Psoas muscle (tissue), 8 donors: ENCODE results near the gene ACOXL. TPM values are rescaled to one million over a fixed set of nuclear protein-coding genes. Genes with fewer than 3 reads are reported as not detected.

Experiments used
- ATAC-seq, 4 donors: fragments of 200-7000 bp; cut with Tn5 transposase; one replicate each; pipeline ENCODE4 v1.9.1; 2020; ENCODE audit warnings: moderate library complexity in 3 of 4, mild to moderate bottlenecking in 2 of 4
- DNase-seq, 2 donors: peaks; one replicate each; pipeline ENCODE4 v3.0.0-alpha.2; 2020
- H3K27ac ChIP-seq: fragments of 200-600 bp; one replicate; pipeline ENCODE4 v1.8.0; 2022
- H3K27me3 ChIP-seq, 3 donors: fragments of 200-600 bp in 1 of 3; one replicate each; pipeline versions ENCODE4 v1.6.1 to v1.8.0; 2013 to 2022; ENCODE audit warnings: low read length in 2 of 3, mild to moderate bottlenecking in 2 of 3, moderate library complexity in 1 of 3; ENCODE audit not compliant: insufficient read depth in 3 of 3
- H3K36me3 ChIP-seq, 2 donors: fragments of 200-600 bp in 1 of 2; one replicate each; pipeline versions ENCODE4 v1.6.1 to v1.8.0; 2013 to 2022; ENCODE audit warnings: low read depth in 1 of 2, mild to moderate bottlenecking in 1 of 2, moderate library complexity in 1 of 2; ENCODE audit not compliant: insufficient read depth in 1 of 2
- H3K4me1 ChIP-seq: fragments of 200-600 bp; one replicate; pipeline ENCODE4 v1.8.0; 2022
- H3K4me3 ChIP-seq: fragments of 200-600 bp; one replicate; pipeline ENCODE4 v1.8.0; 2022; ENCODE audit warnings: mild to moderate bottlenecking
- H3K9me3 ChIP-seq: fragments of 200-600 bp; one replicate; pipeline ENCODE4 v1.8.0; 2022
- WGBS, 3 donors: extraction: QIAGEN DNeasy Blood & Tissue Kit; methylation state at CpG; one replicate each; pipeline versions ENCODE4 v1.1.6 to v1.1.7; 2013; 5-methylcytosine and 5-hydroxymethylcytosine counted together
- intact Hi-C, 2 donors: fragments of 100-400 bp; cut with DNase I; formaldehyde crosslinking; loops; one replicate each; pipeline versions ENCODE4 v1.11.0 to v1.14.2; 2022
- polyA plus RNA-seq, 3 donors: library from polyadenylated mRNA; stranded (reverse); fragments of 200-250 nt; gene quantifications; one replicate each; pipeline ENCODE4 v1.2.3, GENCODE V29; 2013
- total RNA-seq, 4 donors: library from RNA; stranded (reverse); fragmentation: NEBNext Ultra II Directional in 2 of 4; extraction: Animal tissue kit (Norgen Biotek cat#: 25700) in 2 of 4; gene quantifications; one replicate each; pipeline versions ENCODE4 v1.2.1 to v1.2.4, GENCODE V29; 2021 to 2023
- TF ChIP-seq, protein P1 (sequence below): fragments of 200-600 bp; IDR thresholded peaks from one replicate; pipeline ENCODE4 v1.8.0; 2022; ENCODE audit warnings: antibody characterized with exemption
- donor health status: healthy with polysubstance abuse.
- donor health status: DM: no; HTN: no; CAD: no; lungs with moderate emphysema.
- donor health status: Bipolar disorder and iron deficiency.
- donor health status: healthy.
- donor health status: DM: yes; HTN: yes; CAD: no.
- donor health status: DM: no; HTN: no; CAD: no.
- donor health status: DM: no; HTN: no; CAD: no.
- donor health status: DM: yes; HTN: yes; CAD: no.

The ACOXL gene
- total and polyA plus RNA-seq, 7 donors, result 0.01 TPM; not detected in 6

DNA sequence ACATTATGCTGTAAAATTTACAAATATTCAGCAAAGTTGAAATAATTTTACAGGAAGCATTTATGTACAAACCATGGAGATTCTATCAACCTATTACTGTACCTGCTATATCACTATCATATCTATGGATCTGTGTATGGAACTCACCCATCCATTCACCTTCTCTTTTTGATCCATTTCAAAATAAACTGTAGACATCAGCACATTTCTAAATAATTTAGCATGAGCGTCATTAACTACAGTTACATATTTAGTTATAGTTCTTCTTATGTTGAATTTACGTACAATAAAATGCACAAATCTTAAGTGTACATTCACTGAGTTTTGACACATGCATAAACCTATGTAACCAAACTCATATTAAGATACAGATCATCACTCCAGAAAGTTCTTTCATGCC lies 260.5 kb downstream of the ACOXL start:
- no peak for ATAC-seq
- WGBS, 3 donors, result 94 to 97% (median 96%) methylated on average over 2 of the region's 2 CpGs
- no peaks in the 10 kb centered on the region for H3K4me1 ChIP-seq

DNA sequence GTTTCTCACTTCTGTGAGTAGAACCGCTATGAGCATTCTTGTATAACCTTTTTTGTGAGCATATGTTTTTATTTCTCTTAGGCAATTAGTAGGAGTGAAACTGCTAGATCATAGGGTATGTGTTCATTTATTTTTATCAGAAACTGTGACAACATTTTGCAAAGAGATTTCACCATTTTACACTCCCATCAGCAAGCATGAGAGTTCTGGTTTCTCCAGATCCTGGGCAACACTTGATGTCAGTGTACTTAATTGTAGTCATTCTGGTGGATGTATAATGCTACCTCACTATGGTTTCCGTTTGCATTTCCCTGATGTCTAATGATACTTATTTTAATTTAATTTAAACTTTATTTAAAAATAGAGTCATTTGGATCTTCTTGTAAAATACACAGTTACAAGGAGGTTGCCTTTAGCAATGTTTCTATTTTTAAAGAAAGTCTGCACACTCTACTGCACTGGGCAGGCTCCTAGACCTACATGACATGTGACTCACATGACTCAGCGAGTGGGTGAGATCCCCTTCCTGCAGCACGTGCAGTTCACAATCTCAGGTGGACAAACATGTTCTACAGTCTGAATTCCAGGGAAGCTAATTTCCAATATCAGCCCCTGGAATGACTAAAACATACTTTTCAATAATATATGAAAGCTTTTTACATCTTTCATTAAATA lies 261.3 kb downstream of the ACOXL start:
- no peak overlapping the region for H3K27ac ChIP-seq
- TF ChIP-seq, protein P1, sequence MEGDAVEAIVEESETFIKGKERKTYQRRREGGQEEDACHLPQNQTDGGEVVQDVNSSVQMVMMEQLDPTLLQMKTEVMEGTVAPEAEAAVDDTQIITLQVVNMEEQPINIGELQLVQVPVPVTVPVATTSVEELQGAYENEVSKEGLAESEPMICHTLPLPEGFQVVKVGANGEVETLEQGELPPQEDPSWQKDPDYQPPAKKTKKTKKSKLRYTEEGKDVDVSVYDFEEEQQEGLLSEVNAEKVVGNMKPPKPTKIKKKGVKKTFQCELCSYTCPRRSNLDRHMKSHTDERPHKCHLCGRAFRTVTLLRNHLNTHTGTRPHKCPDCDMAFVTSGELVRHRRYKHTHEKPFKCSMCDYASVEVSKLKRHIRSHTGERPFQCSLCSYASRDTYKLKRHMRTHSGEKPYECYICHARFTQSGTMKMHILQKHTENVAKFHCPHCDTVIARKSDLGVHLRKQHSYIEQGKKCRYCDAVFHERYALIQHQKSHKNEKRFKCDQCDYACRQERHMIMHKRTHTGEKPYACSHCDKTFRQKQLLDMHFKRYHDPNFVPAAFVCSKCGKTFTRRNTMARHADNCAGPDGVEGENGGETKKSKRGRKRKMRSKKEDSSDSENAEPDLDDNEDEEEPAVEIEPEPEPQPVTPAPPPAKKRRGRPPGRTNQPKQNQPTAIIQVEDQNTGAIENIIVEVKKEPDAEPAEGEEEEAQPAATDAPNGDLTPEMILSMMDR, result no peak
- intact Hi-C loops, result no loop called here
- no peaks in the 10 kb centered on the region for H3K36me3 ChIP-seq
- H3K4me1 ChIP-seq, result no peaks in the 10 kb centered on the region
- WGBS, 3 donors, result 48 to 58% (median 53%) methylated on average over 4 of the region's 4 CpGs
- DNase-seq, result no peak
- ATAC-seq, result peak; percentile 78 to 93 (median 86)
- H3K9me3 ChIP-seq, result no peaks in the 10 kb centered on the region
- H3K4me3 ChIP-seq, result no peak overlapping the region
- no peaks in the 10 kb centered on the region for H3K27me3 ChIP-seq

More for the DNA sequence above, 260.5 kb downstream of the ACOXL start:
- intact Hi-C loops, result no loop called here
- Histone ChIP-seq H3K27ac (no peak overlapping the region), H3K36me3 (no peaks in the 10 kb centered on the region), H3K27me3 (no peaks in the 10 kb centered on the region), H3K4me3 (no peak overlapping the region), H3K9me3 (no peaks in the 10 kb centered on the region)
- TF ChIP-seq, protein P1, result no peak
- DNase-seq, result no peak

DNA sequence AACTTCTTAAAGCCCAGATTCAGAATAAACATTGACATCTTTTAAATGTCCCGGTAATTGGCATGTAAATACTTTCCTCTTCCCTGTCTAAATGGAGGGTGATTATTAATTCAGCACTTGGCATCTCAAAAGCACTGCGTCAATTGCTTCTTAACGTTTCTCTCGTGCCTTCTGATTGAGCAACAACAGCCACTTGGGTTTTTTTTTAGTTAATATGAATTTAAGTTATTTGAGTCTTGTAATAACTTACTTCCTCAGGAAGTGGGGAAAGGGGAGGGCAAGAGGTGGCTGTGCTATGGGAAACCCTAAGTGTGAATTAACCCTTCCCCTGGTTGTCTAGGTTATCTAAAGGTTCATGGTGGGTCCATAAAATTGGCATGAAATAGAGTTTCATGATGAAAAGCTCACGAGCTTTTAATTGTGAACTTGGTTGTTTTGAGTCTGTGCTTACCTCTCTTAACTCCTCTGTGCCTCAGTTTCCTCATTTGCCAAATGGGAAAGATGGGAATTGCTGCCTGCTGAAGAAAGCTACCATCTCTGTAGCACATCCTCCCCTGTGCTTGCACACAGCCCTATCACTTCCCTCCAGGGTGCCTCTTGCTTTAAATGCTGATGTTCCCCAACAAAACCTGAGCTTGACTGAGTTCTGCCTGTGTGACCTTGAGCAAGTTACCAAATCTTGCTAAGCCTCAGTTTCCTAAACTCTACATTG lies 262.0 kb downstream of the ACOXL start:
- no peak overlapping the region for H3K4me3 ChIP-seq
- no peaks in the 10 kb centered on the region for H3K27me3 ChIP-seq
- no peak overlapping the region for H3K27ac ChIP-seq
- 23 to 31% (median 28%) methylated on average over 5 of the region's 5 CpGs for WGBS, 3 donors
- H3K9me3 ChIP-seq, result no peaks in the 10 kb centered on the region
- DNase-seq (no peak), ATAC-seq (no peak)
- TF ChIP-seq, protein P1, result no peak
- intact Hi-C loops, result no loop called here
- no peaks in the 10 kb centered on the region for H3K4me1 ChIP-seq
- H3K36me3 ChIP-seq, result no peaks in the 10 kb centered on the region

DNA sequence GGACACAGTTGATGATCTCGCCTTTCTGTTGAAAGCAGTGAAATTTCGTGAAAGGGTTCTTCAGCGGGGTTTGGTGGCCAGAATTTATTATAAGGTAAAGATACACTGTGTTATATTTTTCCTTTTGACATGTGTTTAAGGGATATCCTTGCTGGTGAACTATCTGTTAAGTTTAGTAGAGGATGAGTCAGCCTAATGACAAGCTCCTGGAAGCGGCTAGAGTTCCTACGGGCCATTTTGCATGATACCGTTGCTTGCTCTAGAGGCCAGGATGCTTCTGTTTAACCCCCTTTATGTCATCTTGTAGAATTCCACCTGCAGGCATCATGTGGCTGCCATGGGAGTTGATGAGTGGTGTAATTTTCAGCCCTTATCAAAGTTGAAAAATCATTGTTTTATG lies 263.5 kb downstream of the ACOXL start:
- H3K4me3 ChIP-seq, result no peak overlapping the region
- intact Hi-C loops, result no loop called here
- no peaks in the 10 kb centered on the region for H3K4me1 ChIP-seq
- no peaks in the 10 kb centered on the region for H3K27me3 ChIP-seq
- H3K36me3 ChIP-seq, result no peaks in the 10 kb centered on the region
- H3K27ac ChIP-seq, result no peak overlapping the region
- TF ChIP-seq, protein P1, result no peak
- 91% methylated on average over 6 of the region's 6 CpGs for WGBS, 3 donors
- no peak for DNase-seq
- no peaks in the 10 kb centered on the region for H3K9me3 ChIP-seq
- no peak for ATAC-seq
